GM18907 (cell line): ENCODE results near the gene KIF4B.

ENCODE experiments used
- ATAC-seq: cut with Tn5 transposase; IDR thresholded peaks from one replicate; pipeline ENCODE4 v1.9.1; 2021; ENCODE audit warnings: mild to moderate bottlenecking, moderate library complexity; ENCODE audit not compliant: unreplicated experiment

The KIF4B gene

DNA sequence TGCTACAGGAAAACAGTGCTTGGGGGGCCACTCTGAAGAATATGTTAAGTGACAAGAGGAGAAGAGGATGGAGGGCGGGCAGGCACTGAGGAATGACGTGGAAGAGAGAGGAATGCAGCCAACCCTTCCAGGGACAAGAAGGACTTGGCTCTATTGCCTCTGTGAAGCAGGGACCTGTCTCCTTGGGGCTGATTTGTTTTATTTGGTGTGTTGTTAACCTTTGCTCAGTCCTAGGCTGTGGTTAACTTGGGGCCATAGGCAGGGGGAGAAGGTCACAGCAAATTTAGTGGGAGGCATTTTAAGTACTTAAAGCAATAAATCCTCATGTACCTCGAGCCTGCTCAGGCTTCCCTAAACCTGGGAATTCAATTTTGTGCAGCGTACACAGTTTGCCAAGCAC, 39.9 kb downstream of the KIF4B start:
- ATAC-seq = no peak

DNA sequence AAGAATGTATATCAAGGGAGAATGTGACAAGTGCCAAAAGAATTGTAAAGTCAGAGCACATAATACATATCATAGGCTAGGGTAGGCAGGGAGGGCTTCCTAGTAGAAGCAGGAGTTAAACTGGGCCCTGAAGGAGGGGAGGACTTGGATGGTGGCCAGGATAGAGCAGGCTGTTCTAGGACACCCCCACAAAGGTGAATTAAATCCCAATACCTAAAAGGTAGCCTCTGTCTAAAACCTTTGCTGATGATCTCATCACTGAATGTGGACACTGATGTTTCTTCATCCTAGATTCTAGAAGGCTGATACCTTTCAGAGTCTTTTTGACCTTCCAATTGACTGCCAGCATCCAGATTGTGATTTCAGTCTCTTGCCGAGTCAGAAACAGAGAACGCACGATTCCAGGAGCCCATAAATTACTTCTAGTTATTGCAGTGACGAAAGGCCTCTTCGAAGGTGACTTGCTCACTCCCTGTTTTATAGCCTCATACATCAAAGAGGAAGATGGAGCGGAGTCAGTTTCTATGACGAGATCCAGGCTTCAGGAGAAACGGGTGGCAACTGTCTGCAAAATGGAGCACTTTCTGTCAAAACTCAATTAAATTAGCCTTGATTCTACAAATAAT, 43.2 kb downstream of the KIF4B start:
- ATAC-seq = no peak

- no peak for ATAC-seq
Observed at GRCh38 chr5:155057626-155058025, 44.1 kb downstream of the KIF4B start.

- no peak for ATAC-seq
Observed at GRCh38 chr5:155064580-155064979, 51.0 kb downstream of the KIF4B start.

DNA sequence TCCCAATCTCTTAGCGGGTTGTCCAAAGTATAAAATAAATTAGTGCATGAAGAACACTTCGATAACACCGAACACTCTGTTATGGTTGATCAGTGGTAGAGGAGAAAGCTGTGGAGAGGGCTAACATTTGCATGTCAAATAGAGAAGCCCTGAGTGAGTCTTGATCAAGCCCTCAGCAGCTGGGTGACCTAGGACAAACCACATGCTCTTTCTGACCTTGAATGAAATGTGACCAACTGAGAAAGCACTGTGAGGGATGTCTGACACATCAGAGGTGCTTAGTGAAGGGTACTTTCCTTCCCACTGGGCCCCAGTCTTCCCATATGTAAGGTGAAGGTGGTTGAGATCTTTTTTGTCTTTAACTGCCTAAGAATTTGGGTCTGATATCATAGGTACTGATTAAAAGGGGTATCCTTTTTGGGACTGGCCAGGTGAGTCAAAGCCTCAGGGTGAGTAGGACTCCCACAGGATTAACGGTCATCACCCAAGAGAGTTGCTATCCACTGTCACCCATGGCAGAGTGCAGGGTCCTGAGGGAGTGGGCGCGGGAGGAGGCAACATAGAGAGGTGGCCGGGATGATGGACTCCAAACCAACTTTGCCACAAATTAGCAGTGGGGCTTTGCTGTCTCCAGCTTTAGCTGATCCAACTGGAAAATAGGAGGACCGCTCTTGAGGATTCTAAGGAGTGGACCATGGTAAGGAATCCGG, 53.5 kb downstream of the KIF4B start:
- no peak for ATAC-seq
